Measurements from ENCODE around the gene LAMB4.

The LAMB4 gene

DNA sequence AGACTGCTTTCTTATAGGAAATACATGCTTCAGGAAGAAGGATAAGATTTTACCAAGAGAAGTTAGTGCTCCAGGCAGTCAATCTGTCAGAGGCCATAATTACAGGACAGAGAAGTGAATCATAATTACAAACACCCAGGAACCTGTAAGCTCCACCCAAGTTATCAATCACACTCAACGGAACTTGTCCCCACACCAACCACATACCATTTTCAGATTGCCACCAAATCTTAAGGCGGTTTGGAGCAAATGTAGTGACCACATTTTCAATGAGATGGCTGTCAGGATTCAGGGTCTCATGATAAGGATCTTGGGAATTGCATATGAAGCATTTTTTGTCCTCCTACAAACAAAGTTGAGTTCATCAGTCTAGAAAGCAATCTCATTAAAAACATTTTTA is 132.0 kb downstream of the LAMB4 start:
- no peak overlapping the region for H3K4me3 ChIP-seq (ENCODE audit: low read length)
- peak; percentile 75 for DNase-seq (ENCODE audit: low read depth)
- TF ChIP-seq CTCF (IDR thresholded peaks at IDR 0.05; ENCODE audit: insufficient read depth, low read depth, low read length, missing control alignments), result no peak

GRCh38 chr7:107996072-107996882 is 133.9 kb downstream of the LAMB4 start:
- no peak for TF ChIP-seq CTCF (IDR thresholded peaks at IDR 0.05; ENCODE audit: insufficient read depth, low read depth, low read length, missing control alignments)
- DNase-seq (ENCODE audit: low read depth), result no peak

GRCh38 chr7:107995184-107996071 is 134.7 kb downstream of the LAMB4 start:
- TF ChIP-seq CTCF (IDR thresholded peaks at IDR 0.05; ENCODE audit: insufficient read depth, low read depth, low read length, missing control alignments), result no peak
- peak; percentile 69 for DNase-seq (ENCODE audit: low read depth)
- no peak overlapping the region for H3K4me3 ChIP-seq (ENCODE audit: low read length)

More at GRCh38 chr7:107996072-107996882, 133.9 kb downstream of the LAMB4 start:
- no peak overlapping the region for H3K4me3 ChIP-seq (ENCODE audit: low read length)

DNA sequence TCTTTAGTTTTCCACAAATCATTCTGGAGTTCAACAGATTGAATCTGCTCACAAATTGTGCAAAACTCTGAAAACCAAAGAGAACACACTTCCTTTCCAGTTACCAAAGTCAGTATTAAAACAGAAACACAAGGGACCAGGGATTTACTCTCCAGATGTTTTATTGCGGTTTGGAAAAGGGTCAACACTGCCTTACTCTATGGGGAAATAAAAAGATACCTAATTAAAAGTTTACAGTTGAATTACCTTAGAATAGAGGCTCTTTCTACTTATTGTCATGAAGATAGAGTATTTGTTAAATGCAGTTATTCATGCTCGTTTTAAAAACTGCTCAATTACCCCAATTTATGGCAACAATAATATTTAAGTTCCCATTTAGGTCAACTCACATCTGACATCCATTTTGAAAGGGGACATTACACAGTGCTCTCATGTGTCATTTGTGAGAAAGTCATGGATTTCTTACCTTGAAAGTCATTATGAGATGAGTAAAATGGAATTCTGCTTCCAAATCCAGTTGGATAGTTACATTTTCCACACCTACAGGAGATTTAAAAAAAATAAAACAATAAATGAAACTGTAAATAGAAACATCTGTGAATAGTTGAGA is 135.6 kb downstream of the LAMB4 start:
- no peak overlapping the region for H3K4me3 ChIP-seq (ENCODE audit: low read length)
- no peak for DNase-seq (ENCODE audit: low read depth)
- TF ChIP-seq CTCF (IDR thresholded peaks at IDR 0.05; ENCODE audit: insufficient read depth, low read depth, low read length, missing control alignments), result no peak

DNA sequence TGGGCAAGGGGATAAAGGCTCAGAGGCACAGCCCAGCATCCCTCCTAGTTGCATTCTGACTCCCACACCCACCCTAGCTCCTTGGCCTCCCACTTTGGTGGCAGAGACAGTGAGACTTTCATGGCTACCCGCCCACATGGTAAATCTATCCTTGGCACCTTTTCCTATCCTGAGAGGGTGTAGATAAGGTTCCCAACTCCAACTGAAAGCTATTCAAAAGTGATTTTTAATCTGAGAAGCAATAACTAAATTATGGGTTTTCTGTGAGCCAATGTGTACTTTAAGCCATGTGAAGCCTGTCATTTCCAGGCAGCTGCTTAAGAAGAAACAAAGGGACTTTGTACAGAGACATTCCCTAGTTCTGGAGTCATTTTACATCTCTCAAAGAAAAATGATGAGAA is 136.3 kb downstream of the LAMB4 start:
- no peak for TF ChIP-seq CTCF (IDR thresholded peaks at IDR 0.05; ENCODE audit: insufficient read depth, low read depth, low read length, missing control alignments)
- no peak for DNase-seq (ENCODE audit: low read depth)
- no peak overlapping the region for H3K4me3 ChIP-seq (ENCODE audit: low read length)

DNA sequence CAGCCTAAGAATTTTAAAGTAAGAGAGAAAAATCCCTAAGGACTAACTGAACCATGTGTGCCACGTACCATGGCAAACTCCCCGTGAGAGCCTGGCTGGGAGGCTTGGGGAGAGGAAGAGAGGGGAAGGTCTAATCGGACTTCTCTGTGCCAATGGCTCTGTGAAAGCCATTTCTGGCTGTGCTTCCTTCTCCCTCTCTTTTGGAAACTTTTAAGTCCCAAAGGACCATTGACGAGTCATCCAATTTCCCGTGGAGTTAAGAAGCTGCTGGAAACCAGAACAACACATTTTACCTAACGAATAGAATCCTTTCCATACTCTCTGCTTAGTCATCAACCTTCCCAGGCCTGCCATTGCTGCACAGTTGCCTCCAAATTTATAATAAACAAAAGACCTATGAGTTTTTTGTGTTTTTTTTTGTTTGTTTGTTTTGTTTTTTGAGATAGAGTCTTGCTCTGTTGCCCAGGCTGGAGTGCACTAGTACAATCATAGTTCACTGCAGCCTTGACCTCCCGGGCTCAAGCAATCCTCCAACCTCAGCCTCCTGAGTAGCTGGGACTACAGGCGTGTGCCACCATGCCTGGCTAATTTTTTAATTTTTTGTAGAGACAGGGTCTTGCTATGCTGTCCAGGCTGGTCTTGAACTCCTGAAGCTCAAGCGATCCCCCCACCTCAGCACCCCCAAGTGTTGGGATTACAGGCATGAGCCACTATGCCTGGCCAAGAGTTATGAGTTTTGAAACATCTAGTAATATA is 140.4 kb downstream of the LAMB4 start:
- no peak overlapping the region for H3K4me3 ChIP-seq (ENCODE audit: low read length)
- TF ChIP-seq CTCF (IDR thresholded peaks at IDR 0.05; ENCODE audit: insufficient read depth, low read depth, low read length, missing control alignments), result no peak

More for the DNA sequence above, 140.4 kb downstream of the LAMB4 start:
- no peak for DNase-seq (ENCODE audit: low read depth)

Data from epithelial cell of esophagus (primary cell).